Gastroesophageal sphincter (tissue), 3 donors: ENCODE measurements around the gene PACSIN3.

Experiments
- CTCF ChIP-seq, 4 experiments: fragments of 200-600 bp in 2 of 4; fragments of 450-650 bp in 2 of 4; sonication (generic) in 1 of 4; IDR thresholded peaks; one replicate each; pipeline ENCODE4 v1.5.1; 2017 to 2019; ENCODE audit warnings: antibody characterized with exemption in 4 of 4, mild to moderate bottlenecking in 2 of 4, moderate library complexity in 2 of 4
- EP300 ChIP-seq: sonication (generic); formaldehyde crosslinking; IDR thresholded peaks from one replicate; pipeline ENCODE4 v1.6.1; 2017; ENCODE audit warnings: antibody characterized with exemption, mild to moderate bottlenecking
- POLR2A ChIP-seq, 2 donors: fragments of 450-650 bp; IDR thresholded peaks; one replicate each; pipeline ENCODE4 v1.6.1; 2017; ENCODE audit warnings: antibody characterized with exemption in 2 of 2, mild to moderate bottlenecking in 2 of 2, moderate library complexity in 1 of 2
- POLR2AphosphoS5 ChIP-seq: sonication (generic); formaldehyde crosslinking; IDR thresholded peaks from one replicate; pipeline ENCODE4 v1.6.1; 2017; ENCODE audit warnings: antibody characterized with exemption

- TF ChIP-seq CTCF (IDR thresholded peaks at IDR 0.05) (no peak), POLR2A (IDR thresholded peaks at IDR 0.05) (no peak), EP300 (no peak), POLR2AphosphoS5 (no peak)
These were observed 29.9 kb downstream of the PACSIN3 start for GRCh38 chr11:47156333-47156732.
